OCI-LY7 (cell line): ENCODE data around the gene TMEM266. TPM values are rescaled to one million over a fixed set of nuclear protein-coding genes. Genes with fewer than 3 reads are reported as not detected.

Experiments
- BruUV-seq: library from RNA; stranded (reverse); fragments of 400-500 nt; replicated peaks from 2 replicates; lab custom pipeline; 2021; lab: Mats Ljungman, UMichigan
- CTCF ChIA-PET: fragments of 300-600 bp; sonication (Branson Sonifier 250); formaldehyde crosslinking; loops from one replicate; lab custom pipeline; 2022; ENCODE audit warnings: antibody characterized with exemption; ENCODE audit not compliant: unreplicated experiment; lab: Charles Lee
- POLR2A ChIA-PET: fragments of 300-600 bp; sonication (Branson Sonifier 250); formaldehyde crosslinking; loops from one replicate; lab custom pipeline; 2022; ENCODE audit warnings: antibody characterized with exemption; lab: Charles Lee
- DNase-seq: peaks from one replicate; pipeline ENCODE4 v3.0.0-alpha.2; 2015; ENCODE audit warnings: low spot score
- H2AFZ ChIP-seq: fragments of 200-600 bp; sonication (generic), shearing (Covaris generic); 2 replicates; pipeline ENCODE4 v1.6.1; 2014; ENCODE audit warnings: mild to moderate bottlenecking, antibody characterized with exemption, low read length, moderate library complexity
- H3K27ac ChIP-seq: fragments of 200-600 bp; sonication (generic); 2 replicates; pipeline ENCODE4 v1.5.1; 2014; ENCODE audit warnings: mixed run types, low read depth, mild to moderate bottlenecking, moderate library complexity, low read length, inconsistent platforms; ENCODE audit not compliant: poor library complexity, severe bottlenecking
- H3K36me3 ChIP-seq: fragments of 200-600 bp; sonication (generic); 2 replicates; pipeline ENCODE4 v1.6.1; 2014; ENCODE audit warnings: mild to moderate bottlenecking, antibody characterized with exemption, low read length, moderate library complexity, mixed read lengths; ENCODE audit not compliant: insufficient read depth
- H3K4me1 ChIP-seq: fragments of 200-600 bp; sonication (generic); 2 replicates; pipeline ENCODE4 v1.5.1; 2014; ENCODE audit warnings: mild to moderate bottlenecking, low read length; ENCODE audit not compliant: insufficient read depth, poor library complexity, severe bottlenecking
- H3K4me2 ChIP-seq: fragments of 200-600 bp; sonication (generic); 2 replicates; pipeline ENCODE4 v1.6.1; 2014; ENCODE audit warnings: mild to moderate bottlenecking, low read length
- H3K4me3 ChIP-seq: fragments of 200-600 bp; sonication (generic); 2 replicates; pipeline ENCODE4 v1.5.1; 2014; ENCODE audit warnings: mild to moderate bottlenecking, low read depth, low read length; ENCODE audit not compliant: poor library complexity, severe bottlenecking
- H3K79me2 ChIP-seq: fragments of 200-600 bp; sonication (generic); 2 replicates; pipeline ENCODE4 v1.6.1; 2016; ENCODE audit warnings: low read depth, mild to moderate bottlenecking, low read length, moderate library complexity, mixed read lengths; ENCODE audit not compliant: insufficient read depth
- H3K9me2 ChIP-seq: fragments of 200-600 bp; sonication (generic); 2 replicates; pipeline ENCODE4 v1.6.1; 2016; ENCODE audit warnings: mild to moderate bottlenecking, low read length, mixed read lengths; ENCODE audit not compliant: insufficient read depth
- H3K9me3 ChIP-seq: fragments of 200-600 bp; sonication (generic); 2 replicates; pipeline ENCODE4 v1.6.1; 2014; ENCODE audit warnings: mild to moderate bottlenecking, mixed run types, low read length, mixed read lengths
- H4K20me1 ChIP-seq: fragments of 200-600 bp; sonication (generic); 2 replicates; pipeline ENCODE4 v1.6.1; 2014; ENCODE audit warnings: mild to moderate bottlenecking, antibody characterized with exemption, low read length, moderate library complexity, mixed read lengths; ENCODE audit not compliant: insufficient read depth
- CTCF ChIP-seq: fragments of 200-600 bp; sonication (generic); conservative IDR thresholded peaks from 2 replicates; pipeline ENCODE4 v1.5.1; 2014; ENCODE audit warnings: mild to moderate bottlenecking, antibody characterized with exemption, low read length, moderate library complexity, mixed read lengths
- EZH2phosphoT487 ChIP-seq: fragments of 200-600 bp; sonication (generic); IDR thresholded peaks from 2 replicates; pipeline ENCODE4 v1.6.1; 2018; ENCODE audit warnings: low read depth, borderline replicate concordance, mild to moderate bottlenecking, mixed run types, antibody characterized with exemption, low read length, moderate library complexity, mixed read lengths
- intact Hi-C: fragments of 100-400 bp; cut with micrococcal nuclease; formaldehyde crosslinking; loops from one replicate; pipeline ENCODE4 v1.10.0; 2022; ENCODE audit not compliant: unreplicated experiment
- total RNA-seq, 2 experiments: library from RNA; depleted of rRNA in 1 of 2; stranded (reverse); fragments of >200 nt in 1 of 2; shearing (Covaris generic) in 1 of 2; gene quantifications; 2 replicates each; pipeline ENCODE4 v1.2.3, GENCODE V29; 2014 to 2022

The TMEM266 gene
- total RNA-seq, 2 experiments from 2014 or later, result not detected

GRCh38 chr15:76196269-76197231 is 136.8 kb downstream of the TMEM266 start:
- Histone ChIP-seq H3K4me3 (no peak overlapping the region), H3K4me2 (peak overlapping the region; percentile 27; the same call in 1 of the 2 replicates), H3K36me3 (no peaks in the 10 kb centered on the region), H3K27ac (peak overlapping the region; percentile 3), H3K79me2 (no peaks in the 10 kb centered on the region), H2AFZ (no peak overlapping the region), H4K20me1 (no peaks in the 10 kb centered on the region), H3K9me3 (no peaks in the 10 kb centered on the region), H3K9me2 (no peaks in the 10 kb centered on the region), H3K4me1 (peaks cover 15% of the 10 kb centered on the region)
- intact Hi-C loops, result no loop called here
- DNase-seq, result peak; percentile 67
- POLR2A ChIA-PET, result interaction anchor here (0.6 to 0.7 kb wide), 2 partner anchors 84 to 301 kb away, joined by 3 read pairs; no protein-coding TSS in a partner anchor
- no TSS peak for BruUV-seq
- CTCF ChIA-PET, result no interaction called here
- TF ChIP-seq CTCF (no peak), EZH2phosphoT487 (no peak)

GRCh38 chr15:76197703-76198455 is 138.1 kb downstream of the TMEM266 start:
- Histone ChIP-seq H3K36me3 (no peaks in the 10 kb centered on the region), H3K4me3 (no peak overlapping the region), H3K4me2 (no peak overlapping the region), H3K79me2 (no peaks in the 10 kb centered on the region), H4K20me1 (no peaks in the 10 kb centered on the region), H3K4me1 (peaks cover 15% of the 10 kb centered on the region), H2AFZ (no peak overlapping the region), H3K27ac (no peak overlapping the region), H3K9me3 (no peaks in the 10 kb centered on the region), H3K9me2 (no peaks in the 10 kb centered on the region)
- CTCF ChIA-PET, result no interaction called here
- no TSS peak for BruUV-seq
- no peak for DNase-seq
- POLR2A ChIA-PET, result interaction anchor here (0.7 kb wide), 1 partner anchor 300 kb away, joined by 3 read pairs; no protein-coding TSS in a partner anchor
- TF ChIP-seq EZH2phosphoT487 (no peak), CTCF (no peak)
- intact Hi-C loops, result no loop called here
